ENCODE data around the gene SLC33A1. TPM values are rescaled to one million over a fixed set of nuclear protein-coding genes. Genes with fewer than 3 reads are reported as not detected.
A peak's percentile ranks its signal among the peaks of the same experiment; 100 is the strongest.

SLC33A1 gene
- total and polyA plus RNA-seq, 2 of the 13 experiments (the other 11 are each of a cell fraction or from before 2014, with no cell fraction given): 20.0 to 32.1 TPM

GRCh38 chr3:155791190-155791589 is 63.0 kb downstream of the SLC33A1 start (continued):
- peak; percentile 52 to 58; a peak in 2 of 4 replicates for TF ChIP-seq MAFK (conservative IDR thresholded peaks at IDR 0.05 in 1 of 2, IDR thresholded peaks at IDR 0.05 in 1 of 2; ENCODE audit: low read length in 2 of 2)

GRCh38 chr3:155790272-155790925 is 63.8 kb downstream of the SLC33A1 start:
- peaks cover 6% of the 10 kb centered on the region for H3K79me2 ChIP-seq (ENCODE audit: insufficient read depth, low read length)
- H2AFZ ChIP-seq (ENCODE audit: low read length): no peak overlapping the region
- in situ Hi-C loops (cut with HindIII; ENCODE audit: extremely low pct_ligation_motif_present, low pct_unique_long_range_greater_than_20kb) (no loop called here), intact Hi-C loops (cut with micrococcal nuclease; ENCODE audit: unreplicated experiment) (no loop called here)
- FAIRE-seq (no peak), DNase-seq (ENCODE audit: low spot score) (no peak), ATAC-seq (no peak)
- no peak overlapping the region for H3K4me2 ChIP-seq (ENCODE audit: low read depth, low read length)
- ChIA-PET CTCF (ENCODE audit: low intra/inter-chr PET ratio, low total read pairs) (no interaction called here), POLR2A (no interaction called here)
- TF ChIP-seq NFE2L1 (CRISPR knock-in tag; IDR thresholded peaks at IDR 0.05; ENCODE audit: borderline replicate concordance) (no peak), KIAA2018 (CRISPR knock-in tag; IDR thresholded peaks at IDR 0.05; ENCODE audit: borderline replicate concordance) (no peak), MED1 (CRISPR knock-in tag; IDR thresholded peaks at IDR 0.05) (no peak), CREB3 (CRISPR knock-in tag; IDR thresholded peaks at IDR 0.05) (no peak), ZNF224 (CRISPR knock-in tag; IDR thresholded peaks at IDR 0.05) (no peak), TP53 (CRISPR knock-in tag; conservative IDR thresholded peaks at IDR 0.05) (no peak), MLLT10 (CRISPR knock-in tag; IDR thresholded peaks at IDR 0.05) (no peak), SALL1 (CRISPR knock-in tag; IDR thresholded peaks at IDR 0.05) (no peak), ZNF430 (CRISPR knock-in tag; IDR thresholded peaks at IDR 0.05) (no peak)
- no peak overlapping the region for H3K4me3 ChIP-seq (replicated peaks in 1 of 3; ENCODE audit: insufficient read depth in 1 of 3, low read depth in 2 of 3, low read length in 3 of 3)
- H3K36me3 ChIP-seq (replicated peaks in 1 of 2; ENCODE audit: control insufficient read depth in 1 of 2, insufficient read depth in 2 of 2, low read length in 2 of 2): peaks cover 2 to 15% of the 10 kb centered on the region in 2 experiments; a peak in 2 of 5 replicates
- no TSS peak for BruUV-seq (replicated peaks)
- WGBS (ENCODE audit: low lambda C conversion rate): 96% methylated on average over 4 of the region's 4 CpGs
- H3K27ac ChIP-seq (ENCODE audit: extremely low read length, insufficient read depth, low read length): no peak overlapping the region
- H3K9me3 ChIP-seq (ENCODE audit: low read length): no peaks in the 10 kb centered on the region
- no peaks in the 10 kb centered on the region; the same call in 1 of the 2 replicates for H4K20me1 ChIP-seq (ENCODE audit: insufficient read depth, low read length)
- no peaks in the 10 kb centered on the region for H3K27me3 ChIP-seq (ENCODE audit: control insufficient read depth in 1 of 2, insufficient read depth in 2 of 2, low read length in 2 of 2)
- 0 out of 2 replicates have a peak, but pooled peaks cover 7% of the 10 kb centered on the region for H3K4me1 ChIP-seq (ENCODE audit: insufficient read depth, low read length)
- H3K9ac ChIP-seq (ENCODE audit: insufficient read depth, low read depth, low read length): no peak overlapping the region
